HEK293 (cell line): ENCODE data around the gene PDPK1.

Source experiments
- BCL11B ChIP-seq: fragments of 450-650 bp; formaldehyde crosslinking; IDR thresholded peaks from 2 replicates; pipeline ENCODE4 v1.5.1; 2016; ENCODE audit warnings: low read depth, missing biosample characterization, missing genetic modification characterization
- EGR2 ChIP-seq: fragments of 450-650 bp; formaldehyde crosslinking; IDR thresholded peaks from 2 replicates; pipeline ENCODE4 v1.5.1; 2016; ENCODE audit warnings: low read depth, missing biosample characterization, missing genetic modification characterization
- KLF16 ChIP-seq: fragments of 450-650 bp; formaldehyde crosslinking; IDR thresholded peaks from 2 replicates; pipeline ENCODE4 v1.5.1; 2017; ENCODE audit warnings: missing biosample characterization, missing genetic modification characterization
- KLF7 ChIP-seq: fragments of 450-650 bp; formaldehyde crosslinking; IDR thresholded peaks from 2 replicates; pipeline ENCODE4 v1.5.1; 2016; ENCODE audit warnings: missing biosample characterization, missing genetic modification characterization, borderline replicate concordance
- MYNN ChIP-seq: fragments of 450-650 bp; formaldehyde crosslinking; IDR thresholded peaks from 2 replicates; pipeline ENCODE4 v1.5.1; 2016; ENCODE audit warnings: missing biosample characterization, missing genetic modification characterization, borderline replicate concordance
- MZF1 ChIP-seq: fragments of 450-650 bp; formaldehyde crosslinking; IDR thresholded peaks from 2 replicates; pipeline ENCODE4 v1.5.1; 2017; ENCODE audit warnings: missing biosample characterization, missing genetic modification characterization, borderline replicate concordance
- SP2 ChIP-seq: fragments of 450-650 bp; formaldehyde crosslinking; IDR thresholded peaks from 2 replicates; pipeline ENCODE4 v1.5.1; 2016; ENCODE audit warnings: missing biosample characterization, missing genetic modification characterization
- SP7 ChIP-seq: fragments of 450-650 bp; formaldehyde crosslinking; IDR thresholded peaks from 2 replicates; pipeline ENCODE4 v1.5.1; 2016; ENCODE audit warnings: missing biosample characterization, missing genetic modification characterization
- YY2 ChIP-seq: fragments of 450-650 bp; formaldehyde crosslinking; IDR thresholded peaks from 2 replicates; pipeline ENCODE4 v1.5.1; 2016; ENCODE audit warnings: missing biosample characterization, missing genetic modification characterization
- ZBTB49 ChIP-seq: fragments of 450-650 bp; formaldehyde crosslinking; IDR thresholded peaks from 2 replicates; pipeline ENCODE4 v1.5.1; 2016; ENCODE audit warnings: missing biosample characterization, missing genetic modification characterization, low read depth
- ZEB2 ChIP-seq: fragments of 450-650 bp; formaldehyde crosslinking; IDR thresholded peaks from 2 replicates; pipeline ENCODE4 v1.5.1; 2016; ENCODE audit warnings: missing biosample characterization, missing genetic modification characterization
- ZFHX2 ChIP-seq: fragments of 450-650 bp; formaldehyde crosslinking; conservative IDR thresholded peaks from 2 replicates; pipeline ENCODE4 v1.5.1; 2016; ENCODE audit warnings: missing biosample characterization, missing genetic modification characterization
- ZFP41 ChIP-seq: fragments of 450-650 bp; formaldehyde crosslinking; IDR thresholded peaks from 2 replicates; pipeline ENCODE4 v1.5.1; 2016; ENCODE audit warnings: missing biosample characterization, missing genetic modification characterization, borderline replicate concordance
- ZIC2 ChIP-seq: fragments of 450-650 bp; formaldehyde crosslinking; IDR thresholded peaks from 2 replicates; pipeline ENCODE4 v1.5.1; 2016; ENCODE audit warnings: missing biosample characterization, missing genetic modification characterization
- ZNF138 ChIP-seq: fragments of 450-650 bp; formaldehyde crosslinking; IDR thresholded peaks from 2 replicates; pipeline ENCODE4 v1.5.1; 2016; ENCODE audit warnings: missing biosample characterization, missing genetic modification characterization, borderline replicate concordance
- ZNF174 ChIP-seq: fragments of 450-650 bp; formaldehyde crosslinking; IDR thresholded peaks from 2 replicates; pipeline ENCODE4 v1.5.0; 2017; ENCODE audit warnings: missing biosample characterization, mild to moderate bottlenecking, missing genetic modification characterization
- ZNF211 ChIP-seq: fragments of 450-650 bp; formaldehyde crosslinking; IDR thresholded peaks from 2 replicates; pipeline ENCODE4 v1.5.1; 2016; ENCODE audit warnings: low read depth, missing biosample characterization, missing genetic modification characterization
- ZNF214 ChIP-seq: fragments of 450-650 bp; formaldehyde crosslinking; IDR thresholded peaks from 2 replicates; pipeline ENCODE4 v1.5.1; 2017; ENCODE audit warnings: missing biosample characterization, mild to moderate bottlenecking, missing genetic modification characterization, borderline replicate concordance
- ZNF26 ChIP-seq: fragments of 450-650 bp; formaldehyde crosslinking; IDR thresholded peaks from 2 replicates; pipeline ENCODE4 v1.5.1; 2016; ENCODE audit warnings: missing biosample characterization, missing genetic modification characterization
- ZNF311 ChIP-seq: fragments of 450-650 bp; formaldehyde crosslinking; IDR thresholded peaks from 2 replicates; pipeline ENCODE4 v1.5.1; 2017; ENCODE audit warnings: missing biosample characterization, missing genetic modification characterization, borderline replicate concordance
- ZNF324 ChIP-seq: fragments of 450-650 bp; formaldehyde crosslinking; IDR thresholded peaks from 2 replicates; pipeline ENCODE4 v1.5.1; 2016; ENCODE audit warnings: missing biosample characterization, missing genetic modification characterization
- ZNF37A ChIP-seq: fragments of 450-650 bp; IDR thresholded peaks from 2 replicates; pipeline ENCODE4 v1.5.1; 2018; ENCODE audit warnings: missing biosample characterization, missing genetic modification characterization
- ZNF398 ChIP-seq: fragments of 450-650 bp; formaldehyde crosslinking; IDR thresholded peaks from 2 replicates; pipeline ENCODE4 v1.5.1; 2017; ENCODE audit warnings: missing biosample characterization, missing genetic modification characterization
- ZNF501 ChIP-seq: fragments of 450-650 bp; formaldehyde crosslinking; IDR thresholded peaks from 2 replicates; pipeline ENCODE4 v1.5.1; 2016; ENCODE audit warnings: missing biosample characterization, missing genetic modification characterization
- ZNF530 ChIP-seq: fragments of 450-650 bp; formaldehyde crosslinking; IDR thresholded peaks from 2 replicates; pipeline ENCODE4 v1.5.1; 2016; ENCODE audit warnings: low read depth, missing biosample characterization, missing genetic modification characterization
- ZNF544 ChIP-seq: fragments of 450-650 bp; formaldehyde crosslinking; IDR thresholded peaks from 2 replicates; pipeline ENCODE4 v1.5.0; 2017; ENCODE audit warnings: missing biosample characterization, missing genetic modification characterization
- ZNF610 ChIP-seq: fragments of 450-650 bp; formaldehyde crosslinking; IDR thresholded peaks from 2 replicates; pipeline ENCODE4 v1.5.1; 2016; ENCODE audit warnings: missing biosample characterization, missing genetic modification characterization, borderline replicate concordance
- ZNF621 ChIP-seq: fragments of 450-650 bp; formaldehyde crosslinking; IDR thresholded peaks from 2 replicates; pipeline ENCODE4 v1.5.1; 2017; ENCODE audit warnings: missing biosample characterization, missing genetic modification characterization
- ZNF677 ChIP-seq: fragments of 450-650 bp; IDR thresholded peaks from 2 replicates; pipeline ENCODE4 v1.5.0; 2018; ENCODE audit warnings: missing biosample characterization, mild to moderate bottlenecking, missing genetic modification characterization, moderate library complexity
- ZNF707 ChIP-seq: fragments of 450-650 bp; formaldehyde crosslinking; IDR thresholded peaks from 2 replicates; pipeline ENCODE4 v1.5.1; 2016; ENCODE audit warnings: missing biosample characterization, missing genetic modification characterization
- ZNF768 ChIP-seq: fragments of 450-650 bp; formaldehyde crosslinking; IDR thresholded peaks from 2 replicates; pipeline ENCODE4 v1.5.1; 2018; ENCODE audit warnings: missing biosample characterization, mild to moderate bottlenecking, missing genetic modification characterization
- ZXDB ChIP-seq: fragments of 450-650 bp; formaldehyde crosslinking; IDR thresholded peaks from 2 replicates; pipeline ENCODE4 v1.5.1; 2016; ENCODE audit warnings: missing biosample characterization, missing genetic modification characterization
- TF ChIP-seq, protein P1 (sequence below): fragments of 450-650 bp; IDR thresholded peaks from 2 replicates; pipeline ENCODE4 v1.5.1; 2018; ENCODE audit warnings: missing biosample characterization, mild to moderate bottlenecking, missing genetic modification characterization
- TF ChIP-seq, protein P2 (sequence below): fragments of 450-650 bp; formaldehyde crosslinking; IDR thresholded peaks from 2 replicates; pipeline ENCODE4 v1.5.1; 2016; ENCODE audit warnings: missing biosample characterization, missing genetic modification characterization

PDPK1 gene

GRCh38 chr16:2520097-2520783, 17.6 kb upstream of the PDPK1 start, which contains the start of gene AMDHD2 (continued):
- TF ChIP-seq MYNN (tag by site-specific recombination) (no peak), ZFP41 (tag by site-specific recombination) (no peak), BCL11B (tag by site-specific recombination) (no peak), YY2 (tag by site-specific recombination) (no peak), SP7 (tag by site-specific recombination) (no peak), ZNF768 (tag by site-specific recombination) (no peak), ZBTB49 (tag by site-specific recombination) (no peak), ZNF530 (no peak), EGR2 (tag by site-specific recombination) (no peak), ZNF677 (tag by site-specific recombination) (no peak), ZNF174 (tag by site-specific recombination) (no peak), ZNF621 (tag by site-specific recombination) (no peak), ZNF138 (tag by site-specific recombination) (no peak), ZIC2 (tag by site-specific recombination) (peak; percentile 52; the same call in 1 of the 2 replicates), MZF1 (tag by site-specific recombination) (no peak), ZNF610 (tag by site-specific recombination) (no peak), KLF16 (tag by site-specific recombination) (peak; percentile 68), ZNF211 (tag by site-specific recombination) (no peak), ZNF544 (tag by site-specific recombination) (no peak), ZNF214 (no peak), ZNF707 (no peak), ZNF324 (no peak), ZEB2 (no peak), SP2 (tag by site-specific recombination) (peak; percentile 60), ZNF26 (no peak), ZNF398 (no peak), ZXDB (tag by site-specific recombination) (0 out of 2 replicates have a peak, but pooled peaks have one; percentile 31), ZNF311 (tag by site-specific recombination) (no peak), ZFHX2 (no peak), ZNF37A (tag by site-specific recombination) (no peak), ZNF501 (tag by site-specific recombination) (no peak), KLF7 (tag by site-specific recombination) (no peak)
- TF ChIP-seq, protein P1, sequence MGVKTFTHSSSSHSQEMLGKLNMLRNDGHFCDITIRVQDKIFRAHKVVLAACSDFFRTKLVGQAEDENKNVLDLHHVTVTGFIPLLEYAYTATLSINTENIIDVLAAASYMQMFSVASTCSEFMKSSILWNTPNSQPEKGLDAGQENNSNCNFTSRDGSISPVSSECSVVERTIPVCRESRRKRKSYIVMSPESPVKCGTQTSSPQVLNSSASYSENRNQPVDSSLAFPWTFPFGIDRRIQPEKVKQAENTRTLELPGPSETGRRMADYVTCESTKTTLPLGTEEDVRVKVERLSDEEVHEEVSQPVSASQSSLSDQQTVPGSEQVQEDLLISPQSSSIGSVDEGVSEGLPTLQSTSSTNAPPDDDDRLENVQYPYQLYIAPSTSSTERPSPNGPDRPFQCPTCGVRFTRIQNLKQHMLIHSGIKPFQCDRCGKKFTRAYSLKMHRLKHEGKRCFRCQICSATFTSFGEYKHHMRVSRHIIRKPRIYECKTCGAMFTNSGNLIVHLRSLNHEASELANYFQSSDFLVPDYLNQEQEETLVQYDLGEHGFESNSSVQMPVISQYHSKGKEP (tag by site-specific recombination) = no peak
- TF ChIP-seq, protein P2, sequence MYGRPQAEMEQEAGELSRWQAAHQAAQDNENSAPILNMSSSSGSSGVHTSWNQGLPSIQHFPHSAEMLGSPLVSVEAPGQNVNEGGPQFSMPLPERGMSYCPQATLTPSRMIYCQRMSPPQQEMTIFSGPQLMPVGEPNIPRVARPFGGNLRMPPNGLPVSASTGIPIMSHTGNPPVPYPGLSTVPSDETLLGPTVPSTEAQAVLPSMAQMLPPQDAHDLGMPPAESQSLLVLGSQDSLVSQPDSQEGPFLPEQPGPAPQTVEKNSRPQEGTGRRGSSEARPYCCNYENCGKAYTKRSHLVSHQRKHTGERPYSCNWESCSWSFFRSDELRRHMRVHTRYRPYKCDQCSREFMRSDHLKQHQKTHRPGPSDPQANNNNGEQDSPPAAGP = 0 out of 2 replicates have a peak, but pooled peaks have one; percentile 26
